ENCODE results near the gene MINAR2.

MINAR2 gene, protein sequence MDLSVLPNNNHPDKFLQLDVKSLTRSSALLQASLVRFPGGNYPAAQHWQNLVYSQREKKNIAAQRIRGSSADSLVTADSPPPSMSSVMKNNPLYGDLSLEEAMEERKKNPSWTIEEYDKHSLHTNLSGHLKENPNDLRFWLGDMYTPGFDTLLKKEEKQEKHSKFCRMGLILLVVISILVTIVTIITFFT

DNA sequence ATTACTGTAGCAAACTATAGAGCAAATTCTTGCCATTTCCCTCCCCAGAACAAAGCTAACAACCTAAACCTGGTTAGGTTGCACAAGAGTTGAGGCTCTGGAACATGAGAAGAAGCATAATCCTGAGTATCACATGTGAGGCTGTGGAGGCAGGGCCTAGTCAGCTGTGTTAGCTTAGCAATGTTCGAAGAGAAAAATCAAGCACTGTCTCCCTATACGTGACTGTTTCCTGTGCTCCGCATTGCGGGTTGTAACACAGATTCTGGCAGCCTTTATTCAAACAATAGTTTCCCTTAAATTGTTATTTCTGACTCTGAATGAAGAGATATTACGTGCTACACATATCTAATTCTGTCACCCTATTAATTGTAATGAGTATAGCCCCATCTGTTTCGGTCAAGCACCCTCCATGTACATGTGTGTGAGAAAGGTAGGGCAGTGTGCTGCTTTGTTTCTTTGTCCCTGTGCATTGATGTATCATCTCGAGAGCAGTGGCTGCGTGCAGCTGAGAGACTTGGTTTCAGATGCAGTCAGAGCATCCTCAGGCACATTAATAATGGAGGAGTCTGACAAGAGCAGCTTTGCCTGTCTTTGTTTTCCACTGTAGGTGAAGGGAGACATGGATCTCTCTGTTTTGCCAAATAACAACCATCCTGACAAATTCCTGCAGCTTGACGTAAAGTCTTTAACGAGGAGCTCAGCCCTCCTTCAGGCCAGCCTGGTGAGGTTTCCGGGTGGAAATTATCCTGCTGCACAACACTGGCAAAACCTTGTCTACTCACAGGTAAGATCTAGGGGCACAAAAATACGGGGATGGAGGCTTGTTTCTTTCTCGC is at the start of gene MINAR2:
TSS of gene MINAR2 (plus strand) at position 523 of the 836 bp plus-strand sequence. CDS start at position 620, 97 bp downstream.
- no peak for DNase-seq (ENCODE audit: low read depth in 2 of 2, low spot score in 1 of 2)

DNA sequence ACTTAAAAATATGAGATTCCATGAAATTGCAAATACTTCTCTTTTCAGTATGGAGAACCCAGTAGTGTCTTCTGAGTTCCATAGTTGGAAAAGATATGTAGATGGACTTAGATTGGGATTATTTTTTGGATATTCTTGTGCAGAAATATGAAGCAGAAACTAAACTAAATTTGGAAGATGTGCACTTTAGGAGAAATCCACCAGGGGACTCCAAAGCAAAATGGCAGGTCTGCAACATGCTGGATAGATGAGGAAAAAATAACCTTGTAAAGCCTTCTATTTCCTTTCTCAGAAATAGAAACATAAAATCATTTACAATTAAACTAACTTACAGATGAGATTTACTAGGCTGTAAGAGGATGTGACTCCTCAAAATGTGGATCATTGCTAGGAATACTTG is 49.2 kb upstream of the MINAR2 start:
- DNase-seq (ENCODE audit: low read depth in 2 of 2, low spot score in 1 of 2): no peak

DNA sequence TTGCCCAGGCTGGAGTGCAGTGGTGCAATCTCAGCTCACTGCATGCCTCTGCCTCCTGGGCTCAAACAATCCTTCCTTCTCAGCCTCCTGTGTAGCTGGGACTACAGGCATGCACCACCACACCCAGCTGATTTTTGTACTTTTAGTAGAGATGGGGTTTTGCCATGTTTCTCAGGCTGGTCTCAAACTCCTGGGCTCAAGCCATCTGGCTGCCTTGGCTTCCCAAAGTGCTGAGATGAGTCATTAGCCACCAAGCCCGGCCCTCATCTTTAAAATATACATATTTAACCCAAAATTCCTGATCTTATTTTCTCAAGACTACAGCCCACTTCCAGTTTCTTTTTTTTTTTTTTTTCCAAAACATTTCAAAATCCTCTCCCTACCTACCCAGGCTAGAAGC is 31.7 kb upstream of the MINAR2 start:
- DNase-seq (ENCODE audit: low read depth in 2 of 2, low spot score in 1 of 2): no peak

DNA sequence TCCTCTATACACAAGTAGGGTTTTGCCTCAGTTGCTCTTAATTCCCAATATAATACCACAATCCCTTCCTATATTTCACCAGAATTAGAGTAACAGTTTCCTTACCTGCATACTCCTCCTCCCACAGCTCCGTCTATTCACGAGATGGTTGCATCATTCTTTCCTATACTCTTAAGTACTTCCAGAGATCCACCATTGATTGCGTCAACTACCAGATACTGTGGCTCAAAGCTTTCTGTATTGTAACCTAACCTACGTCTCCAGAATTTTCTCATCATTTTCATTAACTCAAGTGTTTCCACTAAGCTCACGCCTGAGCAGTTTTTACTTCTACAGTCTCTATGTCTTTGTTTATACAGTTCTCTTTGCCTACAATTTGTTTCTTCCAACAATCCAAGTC is 31.2 kb upstream of the MINAR2 start:
- DNase-seq (ENCODE audit: low read depth in 2 of 2, low spot score in 1 of 2): no peak

DNA sequence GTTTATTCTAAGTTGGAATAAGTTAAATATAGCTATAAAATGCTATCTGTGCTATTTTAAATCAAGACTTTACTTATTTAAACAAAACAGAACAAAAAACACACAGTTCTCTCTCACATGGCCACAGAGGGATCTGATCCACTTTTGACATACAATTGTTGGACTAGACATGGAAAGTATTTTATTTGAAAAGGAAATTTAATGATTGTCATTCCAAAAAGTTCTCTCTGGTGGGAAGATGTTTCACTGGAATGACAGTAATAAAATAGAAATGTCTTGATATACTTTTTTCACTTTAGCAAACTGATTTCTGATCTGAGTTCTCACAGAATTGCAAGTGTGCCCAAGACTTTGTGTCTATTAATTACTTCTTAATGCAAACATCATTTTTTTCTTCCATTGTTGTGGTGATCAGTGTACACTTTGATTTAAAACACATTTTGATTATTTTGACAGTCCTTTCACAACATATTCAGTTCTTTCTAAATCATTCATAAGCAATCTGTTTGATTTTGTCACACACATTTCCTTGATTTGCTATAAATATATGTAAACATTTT is 30.1 kb upstream of the MINAR2 start:
- no peak for DNase-seq (ENCODE audit: low read depth in 2 of 2, low spot score in 1 of 2)

DNA sequence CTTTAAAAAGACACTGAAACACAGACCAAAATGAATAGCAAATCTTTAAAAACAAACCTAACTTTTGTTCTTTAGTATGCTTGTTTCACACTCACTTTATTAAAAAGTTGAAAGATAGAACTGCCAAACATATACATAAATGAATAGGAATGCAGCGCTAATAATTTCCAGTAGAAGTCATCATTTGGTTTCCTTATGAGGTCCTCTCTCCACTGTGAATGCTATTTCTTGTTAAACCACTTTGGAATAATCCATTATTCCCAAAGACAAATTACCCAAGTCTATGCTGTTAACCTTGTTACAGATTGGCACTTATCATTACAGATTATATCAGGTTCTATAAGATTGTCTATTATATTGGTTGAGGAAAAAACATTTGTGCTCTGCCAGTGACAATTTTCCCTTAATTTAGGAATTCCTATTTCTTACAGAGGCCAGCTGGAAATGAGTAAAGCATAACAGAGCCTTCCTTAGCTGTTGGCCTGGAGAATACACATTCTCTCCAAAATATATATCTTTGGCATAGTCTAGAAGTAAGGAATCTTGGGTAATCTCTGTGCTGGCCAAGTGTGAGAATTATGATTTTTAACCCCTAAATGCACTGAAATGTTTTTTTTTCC is 29.3 kb upstream of the MINAR2 start:
- no peak for DNase-seq (ENCODE audit: low read depth in 2 of 2, low spot score in 1 of 2)

DNA sequence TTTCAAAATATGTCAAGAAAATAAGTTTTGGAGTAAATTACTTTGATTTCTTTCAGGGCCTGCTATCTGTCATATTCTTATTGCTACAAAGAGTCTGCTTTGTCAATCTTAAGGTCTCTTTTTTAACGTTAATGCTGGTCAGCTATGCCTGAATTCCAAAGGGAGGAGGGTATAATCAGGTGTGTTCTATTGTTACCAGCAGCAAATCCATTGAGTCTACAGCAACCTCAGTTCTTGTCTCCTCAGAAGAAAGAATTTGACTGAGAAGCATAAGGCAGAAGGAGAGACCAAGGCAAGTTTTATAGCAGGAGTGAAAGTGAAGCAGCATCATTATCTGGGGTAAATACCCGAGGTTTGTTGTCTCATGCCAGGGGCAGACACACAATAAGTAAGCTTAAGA is 23.7 kb upstream of the MINAR2 start:
- DNase-seq (ENCODE audit: low read depth in 2 of 2, low spot score in 1 of 2): no peak

DNA sequence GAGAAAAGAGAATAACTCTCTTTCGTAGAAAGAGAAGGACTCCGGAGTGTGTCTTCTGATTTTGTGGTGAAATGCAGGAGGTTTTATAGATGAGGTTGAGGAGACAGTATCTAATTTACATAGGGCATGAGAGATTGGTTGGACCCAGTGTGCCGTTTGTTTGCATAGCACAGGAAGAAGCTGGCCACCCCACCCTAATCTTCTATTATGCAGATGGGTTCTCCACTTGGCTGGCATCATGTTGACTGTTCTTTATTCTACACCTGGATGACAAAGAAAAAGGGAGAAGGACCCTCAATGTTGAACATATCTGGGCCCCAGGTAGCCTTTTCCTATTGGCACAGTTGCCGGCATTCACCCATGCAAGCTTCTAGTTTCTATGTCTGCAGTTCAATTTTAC is 23.2 kb upstream of the MINAR2 start:
- DNase-seq (ENCODE audit: low read depth in 2 of 2, low spot score in 1 of 2): no peak

DNA sequence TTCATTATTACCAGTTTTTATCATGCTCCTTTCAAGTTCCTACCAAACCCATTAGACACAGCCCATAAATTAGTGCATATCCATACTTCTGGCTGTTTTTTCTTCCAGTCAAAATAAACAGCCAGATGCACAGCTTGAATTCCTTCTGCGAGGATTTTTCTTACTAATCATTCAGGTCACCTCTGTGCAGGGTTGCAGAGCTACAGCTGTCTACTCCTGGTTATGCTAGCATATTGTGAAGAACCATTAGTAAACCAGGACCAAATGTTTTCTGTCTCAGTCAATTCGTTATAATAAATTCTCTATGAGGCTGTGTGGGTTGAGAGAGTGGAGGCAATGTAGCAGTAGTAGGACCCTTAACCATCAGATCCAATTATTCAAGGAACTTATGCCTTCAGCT is 8.1 kb upstream of the MINAR2 start:
- DNase-seq (ENCODE audit: low read depth in 2 of 2, low spot score in 1 of 2): no peak

DNA sequence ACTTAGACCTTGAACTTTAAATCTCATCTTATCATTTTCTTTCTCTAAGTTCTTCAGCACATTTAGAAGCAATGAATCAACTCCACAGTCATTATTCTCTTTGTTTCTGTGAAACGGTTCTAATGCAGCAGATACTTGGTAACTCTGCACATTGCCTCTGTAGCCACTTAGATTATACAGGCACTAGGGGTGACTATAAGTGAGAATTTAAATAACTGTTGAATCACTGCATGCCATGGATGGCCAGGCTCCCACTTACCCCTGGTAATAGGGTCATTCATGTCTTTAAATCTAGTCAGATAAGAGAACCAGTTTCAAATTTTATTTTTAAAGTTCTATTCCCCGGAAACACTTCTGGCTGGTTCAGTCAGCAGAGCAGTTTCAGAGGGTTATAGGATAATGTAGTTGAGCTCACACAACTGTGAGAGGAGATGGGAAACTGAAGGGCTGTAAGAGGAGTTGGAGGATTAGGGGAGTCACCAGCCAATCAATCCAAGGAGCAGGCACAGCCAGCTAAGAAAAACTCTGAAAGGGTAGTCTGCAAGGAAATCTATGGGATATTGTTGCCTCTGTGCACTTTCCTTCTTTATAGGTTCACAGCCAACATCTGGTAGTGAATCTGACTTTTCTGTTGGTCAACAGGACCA is 4.2 kb upstream of the MINAR2 start:
- no peak for DNase-seq (ENCODE audit: low read depth in 2 of 2, low spot score in 1 of 2)

DNA sequence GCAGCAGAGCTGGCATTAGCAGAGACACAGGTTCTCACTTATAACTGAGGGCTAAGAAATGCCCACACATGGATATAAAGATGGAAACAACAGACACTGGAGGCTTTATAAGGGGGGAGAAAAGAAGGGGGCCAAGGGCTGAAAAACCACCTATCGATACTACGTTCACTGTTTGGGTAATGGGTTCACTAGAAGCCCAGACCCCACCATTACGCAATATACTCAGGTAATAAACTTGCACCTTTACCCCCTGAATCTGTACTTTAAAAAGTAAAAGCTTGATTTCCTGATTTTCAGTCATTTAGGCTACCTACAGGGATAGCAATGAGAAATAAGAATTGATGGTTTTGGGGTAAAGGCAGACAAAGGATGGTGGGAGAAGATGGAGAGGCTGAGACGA is 1.9 kb upstream of the MINAR2 start:
- no peak for DNase-seq (ENCODE audit: low read depth in 2 of 2, low spot score in 1 of 2)

DNA sequence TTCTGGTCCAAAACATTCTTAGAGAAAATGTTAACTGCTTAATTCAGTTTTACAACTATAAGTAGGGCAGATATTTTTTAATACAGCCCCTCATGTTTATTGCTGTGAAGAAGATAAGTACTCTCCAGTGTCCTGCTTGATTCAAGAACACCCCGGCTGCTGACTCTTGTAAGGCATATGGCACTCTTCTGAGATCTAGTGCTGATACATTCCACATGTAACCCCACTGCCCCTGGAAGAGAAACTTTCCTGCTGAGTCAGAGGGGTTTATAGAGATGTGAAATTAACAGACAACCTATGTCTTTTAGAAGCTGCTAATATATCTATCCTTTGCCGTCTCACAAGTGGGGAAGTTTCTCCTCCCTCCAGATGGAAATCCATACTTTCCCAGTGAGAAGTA is 1.0 kb upstream of the MINAR2 start:
- no peak for DNase-seq (ENCODE audit: low read depth in 2 of 2, low spot score in 1 of 2)

DNA sequence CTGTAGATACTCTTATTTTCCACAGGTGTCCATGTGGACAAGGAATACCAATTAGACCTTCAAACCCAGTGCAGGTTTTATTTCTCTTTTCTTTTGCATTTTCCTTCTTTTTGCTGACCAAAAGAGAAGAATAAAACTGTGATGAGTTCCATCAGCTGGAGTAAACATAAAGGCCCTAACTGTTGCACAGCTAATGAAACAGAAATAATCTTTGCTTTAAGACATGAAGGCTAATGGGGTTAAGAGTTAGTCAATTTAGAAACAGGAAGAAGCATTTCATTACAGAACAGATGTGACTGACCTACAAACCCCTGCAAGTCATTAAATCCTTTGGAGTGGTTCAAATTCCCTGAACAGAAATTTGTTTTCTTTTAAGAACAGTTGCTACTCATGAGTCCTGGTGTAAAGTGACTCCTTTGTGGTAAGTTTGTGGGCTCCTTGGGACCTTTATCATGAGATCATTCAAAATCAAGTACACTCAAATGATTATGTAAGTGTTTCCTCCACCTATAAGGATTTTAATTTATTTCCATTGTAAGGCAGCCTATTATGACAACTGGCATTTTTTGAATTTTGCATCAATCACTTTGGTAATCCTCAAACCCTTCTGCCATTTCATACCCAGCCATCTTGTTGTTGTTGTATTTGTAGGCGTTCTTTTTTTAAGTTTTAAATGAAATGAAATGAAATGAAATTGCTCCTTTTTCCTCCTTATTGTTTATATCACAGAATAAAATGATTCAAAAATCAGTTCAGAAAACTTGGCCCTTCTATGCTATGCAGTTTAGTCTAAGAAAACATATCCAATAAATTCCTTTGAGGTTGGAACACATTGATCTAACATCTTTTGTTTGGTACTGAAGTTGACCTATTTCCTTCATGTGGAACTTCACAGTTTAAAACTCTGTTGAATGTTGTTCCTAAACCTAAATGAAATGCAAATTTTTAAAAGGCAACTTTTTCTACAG is 1.3 kb downstream of the MINAR2 start:
- DNase-seq (ENCODE audit: low read depth in 2 of 2, low spot score in 1 of 2): no peak

DNA sequence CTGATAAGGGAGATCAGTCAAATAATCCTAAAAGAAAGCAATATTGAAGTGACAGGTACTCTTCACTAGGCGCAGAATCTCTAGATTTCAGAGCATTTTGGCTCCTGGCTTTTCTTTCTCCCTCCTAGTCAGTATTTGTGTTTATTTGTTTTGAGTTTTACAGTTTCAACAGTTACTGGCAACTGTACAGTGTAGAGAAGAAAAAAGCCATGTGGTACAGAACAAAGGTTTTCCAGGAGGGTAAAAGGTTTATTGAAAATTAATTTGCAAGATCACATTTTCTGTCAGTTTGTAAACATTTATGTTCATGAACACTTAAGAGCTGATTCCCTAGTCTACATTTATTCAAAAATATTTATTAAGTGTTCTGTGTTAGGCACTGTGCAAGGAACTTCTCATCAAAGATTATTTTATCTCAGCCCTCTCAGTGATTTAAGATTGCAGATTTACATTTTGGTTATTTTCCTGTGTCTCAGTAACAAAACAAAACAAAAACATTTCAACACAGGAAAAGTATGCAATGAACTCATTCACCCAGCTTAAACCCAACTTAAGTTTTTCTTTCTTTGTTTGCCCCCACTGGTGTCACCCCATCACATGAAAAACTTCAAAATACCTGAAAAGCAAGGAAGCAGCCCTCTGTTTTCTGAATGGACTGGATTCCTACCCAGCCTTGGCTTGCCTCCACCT is 12.9 kb downstream of the MINAR2 start:
- no peak for DNase-seq (ENCODE audit: low read depth in 2 of 2, low spot score in 1 of 2)

DNA sequence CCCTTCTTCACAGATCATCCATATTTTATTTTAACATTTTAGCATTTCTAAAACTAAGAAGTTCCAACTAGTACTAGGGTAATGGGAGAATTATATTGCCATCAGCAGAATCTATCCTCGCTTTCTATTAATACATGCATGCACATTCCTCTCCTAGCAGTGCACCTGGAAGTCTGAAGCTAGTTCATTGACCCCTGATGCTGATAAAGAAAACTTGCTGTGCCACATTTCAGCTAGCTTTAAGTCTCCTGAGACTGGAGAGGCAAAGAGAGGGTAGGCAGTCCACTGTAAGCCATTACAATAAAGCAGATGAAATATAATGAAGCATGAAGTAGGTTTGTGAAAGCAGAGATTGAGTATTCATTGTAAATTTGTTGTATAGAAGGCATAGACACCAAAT is 15.8 kb downstream of the MINAR2 start:
- no peak for DNase-seq (ENCODE audit: low read depth in 2 of 2, low spot score in 1 of 2)

DNA sequence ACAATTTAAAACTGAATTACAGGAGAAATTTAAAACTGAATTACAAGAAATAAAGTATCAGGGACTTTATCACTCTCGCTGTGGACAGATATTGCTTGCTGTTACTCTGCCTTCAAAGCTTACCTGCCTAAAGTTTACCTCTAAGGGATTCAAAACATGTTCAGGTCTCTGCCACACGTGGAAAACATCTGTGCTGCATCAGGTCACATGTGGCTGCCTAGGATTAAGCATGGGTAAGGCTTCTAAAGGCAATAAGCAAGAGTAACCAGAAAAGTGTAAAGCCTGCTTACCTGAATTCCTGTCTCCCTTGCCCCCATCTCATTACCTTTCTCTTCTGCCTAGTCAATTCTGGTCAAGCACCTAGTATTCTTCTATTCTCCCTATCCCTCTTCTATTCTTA is 18.9 kb downstream of the MINAR2 start:
- no peak for DNase-seq (ENCODE audit: low read depth in 2 of 2, low spot score in 1 of 2)

DNA sequence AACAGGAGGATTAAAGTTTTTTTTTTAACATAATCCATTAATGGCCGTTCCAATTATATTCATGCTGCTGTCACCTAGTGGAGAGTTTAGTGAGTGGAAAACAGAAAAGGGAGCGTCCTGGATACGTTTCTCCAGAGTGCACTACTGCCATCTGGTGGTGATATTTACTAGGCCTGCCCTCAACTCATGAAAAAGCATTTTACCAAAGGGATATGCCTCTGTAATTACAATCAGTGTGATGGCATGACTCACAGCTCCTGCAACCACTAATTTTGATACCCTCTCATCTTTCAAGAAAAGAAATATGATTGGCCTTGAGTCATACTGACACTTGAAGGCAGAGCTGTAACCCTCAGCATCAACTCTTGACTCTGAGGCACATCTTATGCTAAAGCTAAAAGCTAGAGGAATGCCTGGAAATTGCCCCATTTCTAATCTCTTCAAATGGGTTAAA is 20.1 kb downstream of the MINAR2 start:
- DNase-seq (ENCODE audit: low read depth in 2 of 2, low spot score in 1 of 2): no peak

DNA sequence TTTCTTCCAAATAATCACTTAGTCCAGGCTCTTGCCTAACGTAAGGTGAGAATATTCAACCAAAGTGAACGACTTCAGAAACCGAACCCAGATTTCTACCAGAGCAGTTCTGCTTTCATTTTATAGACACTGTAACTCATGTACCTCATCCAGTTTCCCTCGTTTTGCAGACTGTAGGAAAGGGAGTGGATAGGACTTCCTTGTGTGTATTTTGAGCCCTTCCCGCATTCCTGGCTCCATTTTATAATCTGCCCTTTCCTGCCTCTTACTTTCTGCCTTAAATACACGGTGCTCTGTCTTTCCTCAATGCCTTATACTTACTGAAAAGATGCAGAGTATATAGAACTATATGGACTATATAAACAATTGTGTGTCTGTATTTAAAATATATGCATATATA is 20.8 kb downstream of the MINAR2 start:
- no peak for DNase-seq (ENCODE audit: low read depth in 2 of 2, low spot score in 1 of 2)

DNA sequence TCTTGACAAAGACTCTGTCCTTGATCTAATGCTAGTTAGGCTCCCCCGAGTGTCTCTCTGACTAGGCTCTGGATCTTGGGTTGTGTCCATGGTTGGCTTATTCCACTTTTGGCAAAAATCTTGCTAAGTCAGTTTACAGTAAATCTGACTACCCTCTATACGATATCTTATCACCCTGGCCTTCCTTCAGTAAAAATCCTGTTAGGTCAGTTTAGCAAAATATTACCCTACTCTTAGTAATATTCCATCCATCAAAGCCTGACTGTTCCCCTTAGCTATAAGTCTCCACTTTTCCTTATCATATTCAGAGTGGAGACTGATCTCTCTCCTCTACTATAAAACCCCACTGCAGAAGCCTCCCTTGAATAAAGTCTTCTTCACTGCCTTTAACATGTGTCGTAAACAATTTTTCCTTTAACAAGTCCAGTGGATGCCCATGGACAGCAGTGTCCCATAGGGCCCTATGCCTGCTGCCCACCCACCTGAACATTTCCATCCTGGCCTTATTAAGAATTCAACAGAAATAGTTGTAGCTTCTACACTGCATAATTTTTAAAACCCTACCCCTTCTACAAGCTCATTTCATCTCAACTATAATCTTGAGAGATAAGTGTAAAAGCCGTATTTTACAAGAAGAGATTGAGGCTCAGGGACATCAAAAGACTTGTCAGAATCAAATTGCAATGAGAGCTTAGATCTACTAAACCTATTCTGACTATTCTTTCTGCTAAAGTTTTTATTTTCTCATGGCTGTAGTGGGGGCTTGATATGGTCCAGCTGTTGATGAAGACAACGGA is 22.3 kb downstream of the MINAR2 start:
- no peak for DNase-seq (ENCODE audit: low read depth in 2 of 2, low spot score in 1 of 2)
